ENCODE data around the gene CEBPE. TPM values are rescaled to one million over a fixed set of nuclear protein-coding genes. Genes with fewer than 3 reads are reported as not detected.

Gene CEBPE
- total RNA-seq, 1 experiment from 2014 or later: not detected

DNA sequence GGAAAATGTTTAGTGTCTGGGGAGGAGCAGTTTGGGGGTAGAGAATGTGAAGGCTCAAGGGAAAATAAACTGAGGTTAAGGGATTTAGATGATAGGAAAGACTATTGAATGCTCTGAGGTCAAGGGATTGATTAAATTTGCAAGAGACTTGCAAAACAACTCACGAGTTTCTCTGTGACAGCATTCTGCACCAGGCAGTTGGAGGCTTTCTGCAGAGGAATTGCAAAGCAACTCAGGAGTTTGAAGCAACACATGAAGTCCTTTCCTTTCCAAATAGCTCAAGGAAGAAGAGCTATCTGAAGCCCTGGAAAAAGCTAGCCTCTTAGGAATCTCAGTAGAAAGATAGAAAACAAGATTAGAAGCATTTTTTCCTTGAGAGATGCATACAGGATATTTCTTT, 40.5 kb upstream of the CEBPE start:
- no peak for TF ChIP-seq EZH2 (IDR thresholded peaks at IDR 0.05; ENCODE audit: low read depth)
- TF ChIP-seq, protein P1, sequence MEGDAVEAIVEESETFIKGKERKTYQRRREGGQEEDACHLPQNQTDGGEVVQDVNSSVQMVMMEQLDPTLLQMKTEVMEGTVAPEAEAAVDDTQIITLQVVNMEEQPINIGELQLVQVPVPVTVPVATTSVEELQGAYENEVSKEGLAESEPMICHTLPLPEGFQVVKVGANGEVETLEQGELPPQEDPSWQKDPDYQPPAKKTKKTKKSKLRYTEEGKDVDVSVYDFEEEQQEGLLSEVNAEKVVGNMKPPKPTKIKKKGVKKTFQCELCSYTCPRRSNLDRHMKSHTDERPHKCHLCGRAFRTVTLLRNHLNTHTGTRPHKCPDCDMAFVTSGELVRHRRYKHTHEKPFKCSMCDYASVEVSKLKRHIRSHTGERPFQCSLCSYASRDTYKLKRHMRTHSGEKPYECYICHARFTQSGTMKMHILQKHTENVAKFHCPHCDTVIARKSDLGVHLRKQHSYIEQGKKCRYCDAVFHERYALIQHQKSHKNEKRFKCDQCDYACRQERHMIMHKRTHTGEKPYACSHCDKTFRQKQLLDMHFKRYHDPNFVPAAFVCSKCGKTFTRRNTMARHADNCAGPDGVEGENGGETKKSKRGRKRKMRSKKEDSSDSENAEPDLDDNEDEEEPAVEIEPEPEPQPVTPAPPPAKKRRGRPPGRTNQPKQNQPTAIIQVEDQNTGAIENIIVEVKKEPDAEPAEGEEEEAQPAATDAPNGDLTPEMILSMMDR (conservative IDR thresholded peaks at IDR 0.05): no peak
- no peaks in the 10 kb centered on the region for H3K9me2 ChIP-seq (ENCODE audit: insufficient read depth)
- H3K4me3 ChIP-seq: no peak overlapping the region
- H3K79me2 ChIP-seq (ENCODE audit: low read depth): no peaks in the 10 kb centered on the region
- no peaks in the 10 kb centered on the region for H3F3A ChIP-seq (ENCODE audit: insufficient read depth, low read depth)
- no TSS peak for BruUV-seq (replicated peaks)
- H3K4me1 ChIP-seq (replicated peaks; ENCODE audit: insufficient read depth): peaks cover 15% of the 10 kb centered on the region
- CTCF ChIA-PET: no interaction called here
- POLR2A ChIA-PET (ENCODE audit: unreplicated experiment): interaction anchor here (0.5 kb wide), 1 partner anchor 147 kb away, joined by 5 read pairs; the partner anchor contains the start of gene BCL2L2
- no peaks in the 10 kb centered on the region for H3K27me3 ChIP-seq (ENCODE audit: insufficient read depth, low read depth)
- no peak for DNase-seq
- no peak overlapping the region for H3K27ac ChIP-seq
- H3K9me3 ChIP-seq (ENCODE audit: insufficient read depth, low read depth): no peaks in the 10 kb centered on the region
- no peaks in the 10 kb centered on the region for H3K36me3 ChIP-seq (ENCODE audit: low read depth)
- intact Hi-C loops (cut with micrococcal nuclease; ENCODE audit: unreplicated experiment): no loop called here
- no peaks in the 10 kb centered on the region for H4K20me1 ChIP-seq (ENCODE audit: insufficient read depth)
- H2AFZ ChIP-seq: no peak overlapping the region
- H3K4me2 ChIP-seq: no peak overlapping the region

GRCh38 chr14:23158779-23159178, 39.7 kb upstream of the CEBPE start:
- Histone ChIP-seq H4K20me1 (ENCODE audit: insufficient read depth) (no peaks in the 10 kb centered on the region), H3K4me3 (no peak overlapping the region), H3K36me3 (ENCODE audit: low read depth) (no peaks in the 10 kb centered on the region), H2AFZ (no peak overlapping the region), H3K4me2 (no peak overlapping the region), H3K9me3 (ENCODE audit: insufficient read depth, low read depth) (no peaks in the 10 kb centered on the region), H3K4me1 (replicated peaks; ENCODE audit: insufficient read depth) (peaks cover 10% of the 10 kb centered on the region), H3K9me2 (ENCODE audit: insufficient read depth) (no peaks in the 10 kb centered on the region), H3K27ac (no peak overlapping the region), H3K27me3 (ENCODE audit: insufficient read depth, low read depth) (no peaks in the 10 kb centered on the region), H3F3A (ENCODE audit: insufficient read depth, low read depth) (no peaks in the 10 kb centered on the region), H3K79me2 (ENCODE audit: low read depth) (no peaks in the 10 kb centered on the region)
- no peak for DNase-seq
- intact Hi-C loops (cut with micrococcal nuclease; ENCODE audit: unreplicated experiment): no loop called here
- ChIA-PET CTCF (no interaction called here), POLR2A (ENCODE audit: unreplicated experiment) (no interaction called here)
- no TSS peak for BruUV-seq (replicated peaks)
- TF ChIP-seq, protein P1 (conservative IDR thresholded peaks at IDR 0.05): no peak
- no peak for TF ChIP-seq EZH2 (IDR thresholded peaks at IDR 0.05; ENCODE audit: low read depth)

DNA sequence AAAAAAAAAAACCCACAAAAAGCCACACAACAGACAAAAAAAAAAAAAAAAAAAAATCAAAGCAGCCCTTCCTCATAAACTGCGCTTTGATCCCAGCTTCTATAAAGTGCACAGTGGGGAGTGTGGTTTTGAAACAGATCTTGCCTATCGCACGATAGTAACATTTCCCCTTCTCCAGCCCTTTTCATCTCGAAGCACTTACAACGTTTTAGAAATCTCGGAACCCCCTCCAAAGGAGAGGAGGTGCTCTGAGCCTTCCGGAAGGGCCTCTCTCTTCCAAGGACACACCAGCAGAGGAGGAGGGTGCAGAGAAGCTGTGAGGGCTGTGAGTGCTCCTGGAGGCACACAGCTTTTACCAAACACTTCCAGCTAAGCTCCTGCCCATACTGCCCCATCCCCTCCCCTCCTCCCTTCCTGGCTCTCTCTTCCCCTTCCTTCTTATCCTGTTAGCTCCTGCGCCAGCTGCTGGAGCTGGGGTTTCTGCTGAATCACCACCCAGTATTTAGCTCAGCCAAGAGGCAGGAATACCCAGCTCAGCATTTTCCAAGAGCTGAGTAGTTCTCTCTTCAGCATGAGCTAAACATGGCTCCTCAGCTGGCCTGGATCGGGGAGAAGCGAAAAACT, 36.0 kb upstream of the CEBPE start:
- POLR2A ChIA-PET (ENCODE audit: unreplicated experiment): interaction anchor here (0.5 to 0.7 kb wide), 2 partner anchors 24 to 132 kb away, joined by 3 to 6 read pairs; no protein-coding TSS in a partner anchor
- no TSS peak for BruUV-seq (replicated peaks)
- no peak for TF ChIP-seq EZH2 (IDR thresholded peaks at IDR 0.05; ENCODE audit: low read depth)
- TF ChIP-seq, protein P1 (conservative IDR thresholded peaks at IDR 0.05): no peak

More for the DNA sequence above, 36.0 kb upstream of the CEBPE start:
- Histone ChIP-seq H3K9me2 (ENCODE audit: insufficient read depth) (no peaks in the 10 kb centered on the region), H3K9me3 (ENCODE audit: insufficient read depth, low read depth) (no peaks in the 10 kb centered on the region), H3K4me3 (no peak overlapping the region), H3K27ac (no peak overlapping the region), H3K79me2 (ENCODE audit: low read depth) (no peaks in the 10 kb centered on the region), H3K27me3 (ENCODE audit: insufficient read depth, low read depth) (no peaks in the 10 kb centered on the region), H3F3A (ENCODE audit: insufficient read depth, low read depth) (no peaks in the 10 kb centered on the region), H3K4me2 (no peak overlapping the region), H2AFZ (no peak overlapping the region), H4K20me1 (ENCODE audit: insufficient read depth) (no peaks in the 10 kb centered on the region), H3K4me1 (replicated peaks; ENCODE audit: insufficient read depth) (peaks cover 6% of the 10 kb centered on the region; the same call in 1 of the 2 replicates), H3K36me3 (ENCODE audit: low read depth) (no peaks in the 10 kb centered on the region)
- DNase-seq: no peak
- CTCF ChIA-PET: no interaction called here
- intact Hi-C loops (cut with micrococcal nuclease; ENCODE audit: unreplicated experiment): no loop called here
